Kidney glomerular epithelial cell (primary cell): ENCODE results near the gene FBXO28.

ENCODE experiments used
- DNase-seq: peaks from one replicate; lab custom pipeline; 2025; lab: John Stamatoyannopoulos, UW

The FBXO28 gene

DNA sequence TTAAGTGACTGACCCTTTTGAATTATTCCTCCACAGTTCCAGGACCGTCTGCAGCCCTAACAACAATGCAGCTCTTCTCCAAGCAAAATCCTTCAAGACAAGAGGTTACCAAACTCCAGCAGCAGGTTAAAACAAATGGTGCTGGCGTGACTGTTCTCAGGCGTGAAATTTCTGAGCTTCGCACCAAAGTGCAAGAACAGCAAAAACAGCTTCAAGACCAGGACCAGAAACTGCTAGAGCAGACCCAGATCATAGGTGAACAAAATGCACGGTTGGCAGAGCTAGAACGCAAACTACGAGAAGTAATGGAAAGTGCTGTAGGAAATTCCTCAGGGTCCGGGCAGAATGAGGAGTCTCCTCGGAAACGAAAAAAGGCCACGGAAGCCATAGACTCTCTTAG is 43.4 kb downstream of the FBXO28 start:
- DNase-seq = no peak

- no peak for DNase-seq
Observed at GRCh38 chr1:224159541-224159940, 45.6 kb downstream of the FBXO28 start.

DNA sequence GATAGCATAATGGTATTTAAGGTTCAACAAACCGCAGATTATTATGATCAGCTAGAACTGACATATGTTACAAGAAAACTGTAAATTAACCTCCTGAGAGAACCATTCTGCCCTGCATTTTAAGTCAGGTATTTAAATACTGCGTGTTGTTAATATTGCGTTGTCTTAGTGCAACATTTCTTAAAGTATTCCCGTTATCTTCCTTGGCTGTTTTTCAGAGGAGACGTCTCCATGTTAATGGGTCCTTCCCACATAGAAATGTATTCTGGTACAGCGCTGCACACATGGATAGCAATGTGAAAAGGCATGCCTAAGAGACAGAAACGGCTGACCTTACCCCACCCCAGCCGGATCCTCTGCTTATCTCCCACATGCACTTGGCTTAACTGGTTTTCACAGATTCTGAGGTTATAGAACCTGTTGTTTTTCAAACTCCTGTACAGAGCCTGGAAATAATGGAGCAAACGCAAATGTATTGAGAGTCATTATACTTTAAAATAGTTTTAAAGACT is 46.3 kb downstream of the FBXO28 start:
- no peak for DNase-seq

DNA sequence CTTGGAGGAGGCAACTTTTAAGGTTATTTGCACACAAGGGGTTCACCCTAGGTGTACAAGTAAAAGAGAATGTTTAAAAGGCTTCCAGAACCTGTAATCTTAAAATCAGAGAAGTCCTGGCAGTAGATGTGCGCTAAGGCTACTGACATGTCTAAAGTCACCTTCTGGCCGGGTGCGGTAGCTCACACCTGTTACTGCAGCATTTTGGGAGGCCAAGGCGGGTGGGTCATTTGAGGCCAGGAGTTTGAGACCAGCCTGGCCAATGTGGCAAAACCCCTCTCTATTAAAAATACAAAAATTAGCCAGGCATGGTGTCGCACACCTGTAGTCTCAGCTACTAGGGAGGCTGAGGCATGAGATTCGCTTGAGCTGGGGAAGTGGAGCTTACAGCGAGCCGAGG is 48.9 kb downstream of the FBXO28 start:
- no peak for DNase-seq

- DNase-seq = no peak
Observed at GRCh38 chr1:224163311-224163710, 49.4 kb downstream of the FBXO28 start.

DNA sequence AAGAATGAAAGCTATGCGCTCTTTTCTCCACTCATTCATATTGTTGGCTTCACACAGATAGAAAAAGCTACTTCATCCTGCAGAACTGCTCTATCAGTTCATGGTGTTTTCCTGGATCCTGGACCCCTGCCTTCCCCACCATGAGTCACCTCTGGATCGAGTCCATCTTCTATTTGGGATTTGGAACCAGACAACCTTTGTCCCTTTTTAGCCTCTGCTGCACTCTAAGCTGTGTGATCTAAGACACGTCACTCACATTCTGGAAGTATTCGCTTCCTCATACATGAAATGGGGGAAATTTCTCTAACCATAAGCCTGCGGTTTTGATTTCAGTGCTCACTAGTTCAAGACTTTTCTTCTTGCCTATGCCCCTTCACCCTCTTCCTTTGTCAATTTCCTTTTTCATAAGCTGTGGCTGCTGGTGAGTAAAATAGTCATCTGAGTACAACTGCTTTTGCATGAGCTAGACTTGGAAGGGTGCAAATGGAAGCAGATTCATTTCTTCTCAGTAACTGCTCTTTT is 55.0 kb downstream of the FBXO28 start:
- DNase-seq = no peak

- no peak for DNase-seq
Observed at GRCh38 chr1:224169718-224170270, 55.9 kb downstream of the FBXO28 start.

DNA sequence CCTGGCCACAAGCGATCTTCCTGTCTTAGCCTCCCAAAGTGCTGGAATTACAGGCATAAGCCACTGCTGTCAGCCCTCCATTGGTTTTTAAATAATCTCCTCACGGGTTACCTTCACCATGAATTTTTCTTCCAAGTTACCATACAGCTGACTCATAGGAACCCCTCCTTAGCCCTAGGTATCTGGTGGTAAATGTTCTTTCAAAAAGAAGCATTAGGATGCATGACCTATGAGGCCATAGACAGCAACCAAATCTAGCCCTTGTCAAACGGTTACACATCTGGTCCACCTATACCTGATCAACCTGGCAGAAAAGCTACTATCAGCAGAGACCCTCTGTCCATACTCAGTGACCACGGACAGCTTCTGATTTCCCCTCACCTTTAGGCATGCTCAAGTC is 56.4 kb downstream of the FBXO28 start:
- DNase-seq = no peak

DNA sequence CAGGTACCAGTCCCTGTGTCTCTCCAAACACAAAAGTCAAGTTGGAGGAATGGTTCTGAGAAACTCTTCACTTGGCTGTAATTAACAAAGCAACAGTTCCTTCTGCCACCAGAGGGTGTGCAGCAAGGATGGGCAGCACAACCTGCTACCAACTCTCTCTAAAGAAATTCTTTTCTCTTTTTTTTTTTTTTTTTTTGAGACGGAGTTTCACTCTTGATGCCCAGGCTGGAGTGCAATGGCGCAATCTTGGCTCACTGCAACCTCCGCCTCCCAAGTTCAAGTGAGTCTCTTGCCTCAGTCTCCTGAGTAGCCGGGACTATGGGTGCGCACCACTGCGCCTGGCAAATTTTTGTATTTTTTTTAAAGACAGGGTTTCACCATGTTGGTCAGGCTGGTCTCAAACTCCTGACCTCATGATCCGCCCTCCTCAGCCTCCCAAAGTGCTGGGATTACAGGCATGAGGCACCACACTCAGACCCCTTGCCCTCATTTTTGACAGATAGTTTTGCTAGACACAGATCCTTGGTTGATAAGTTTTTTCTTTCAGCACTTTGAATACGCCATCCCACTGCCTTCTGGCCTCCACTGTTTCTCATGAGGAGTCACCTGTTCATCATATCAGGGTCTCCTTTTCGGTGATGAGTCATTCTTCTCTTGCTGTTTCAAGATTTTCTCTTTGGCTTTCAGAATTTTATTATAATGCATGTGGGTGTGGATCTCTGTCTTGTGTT is 57.0 kb downstream of the FBXO28 start:
- no peak for DNase-seq

DNA sequence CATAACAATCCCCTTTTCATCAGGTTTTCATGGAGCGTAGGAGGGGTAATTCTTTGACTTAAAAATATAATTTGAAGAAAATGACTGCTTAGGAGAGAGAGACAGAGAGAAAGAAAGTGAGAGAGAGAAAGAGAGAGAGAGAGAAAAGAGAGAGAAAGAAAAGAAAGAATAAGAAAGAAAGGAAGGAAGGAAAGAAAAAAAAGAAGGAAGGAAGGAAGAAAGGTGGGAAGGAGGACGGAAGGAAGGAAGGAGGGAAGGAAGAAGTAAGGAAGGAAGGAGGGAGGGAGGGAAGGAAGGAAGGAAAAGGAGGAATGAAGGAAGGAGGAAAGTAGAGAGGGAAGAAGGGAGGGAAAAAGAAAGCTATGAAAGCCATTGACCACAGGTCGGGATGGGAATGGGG is 58.3 kb downstream of the FBXO28 start:
- no peak for DNase-seq

GRCh38 chr1:224173523-224173922 is 59.6 kb downstream of the FBXO28 start:
- DNase-seq = no peak

DNA sequence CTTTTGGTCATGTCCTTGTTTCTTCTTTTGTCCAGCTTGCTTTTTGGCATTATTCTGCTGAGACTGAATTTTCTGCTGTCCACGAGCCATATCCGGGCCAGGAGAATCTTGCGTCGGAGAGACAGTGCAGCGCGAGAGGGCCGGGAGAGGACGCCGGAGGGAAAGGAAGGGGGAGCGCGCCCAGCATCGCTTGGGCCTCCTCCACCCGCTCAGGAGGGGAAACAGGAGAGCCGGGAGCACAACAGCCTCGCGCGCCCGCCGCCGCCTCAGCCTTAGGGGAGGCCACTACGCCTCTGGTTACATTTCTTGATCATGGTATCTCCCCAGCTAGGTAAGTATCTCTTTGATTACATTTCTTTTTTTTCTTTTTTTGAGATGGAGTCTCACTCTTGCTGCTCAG is 61.7 kb downstream of the FBXO28 start:
- DNase-seq = no peak

GRCh38 chr1:224177356-224177999 is 63.6 kb downstream of the FBXO28 start:
- no peak for DNase-seq

- no peak for DNase-seq
Observed at GRCh38 chr1:224178894-224179293, 65.0 kb downstream of the FBXO28 start.

- no peak for DNase-seq
Observed at GRCh38 chr1:224180783-224181452, 67.0 kb downstream of the FBXO28 start.

DNA sequence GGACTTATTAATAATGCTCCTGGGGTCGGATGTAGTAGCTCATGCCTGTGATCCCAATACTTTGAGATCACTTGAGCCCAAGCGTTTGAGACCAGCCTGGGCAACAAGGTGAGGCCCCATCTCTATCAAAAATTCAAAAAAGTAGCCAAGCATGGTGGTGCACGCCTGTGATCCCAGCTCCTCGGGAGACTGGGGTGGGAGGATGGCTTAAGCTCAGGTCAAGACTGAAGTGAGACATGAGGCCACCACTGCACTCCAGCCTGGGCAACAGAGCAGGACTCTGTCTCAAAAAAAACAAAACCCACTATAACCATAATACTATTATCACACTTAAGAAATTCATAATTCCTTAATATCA is 67.5 kb downstream of the FBXO28 start:
- DNase-seq = no peak

GRCh38 chr1:224182057-224182865 is 68.3 kb downstream of the FBXO28 start:
- DNase-seq = peak; percentile 80

DNA sequence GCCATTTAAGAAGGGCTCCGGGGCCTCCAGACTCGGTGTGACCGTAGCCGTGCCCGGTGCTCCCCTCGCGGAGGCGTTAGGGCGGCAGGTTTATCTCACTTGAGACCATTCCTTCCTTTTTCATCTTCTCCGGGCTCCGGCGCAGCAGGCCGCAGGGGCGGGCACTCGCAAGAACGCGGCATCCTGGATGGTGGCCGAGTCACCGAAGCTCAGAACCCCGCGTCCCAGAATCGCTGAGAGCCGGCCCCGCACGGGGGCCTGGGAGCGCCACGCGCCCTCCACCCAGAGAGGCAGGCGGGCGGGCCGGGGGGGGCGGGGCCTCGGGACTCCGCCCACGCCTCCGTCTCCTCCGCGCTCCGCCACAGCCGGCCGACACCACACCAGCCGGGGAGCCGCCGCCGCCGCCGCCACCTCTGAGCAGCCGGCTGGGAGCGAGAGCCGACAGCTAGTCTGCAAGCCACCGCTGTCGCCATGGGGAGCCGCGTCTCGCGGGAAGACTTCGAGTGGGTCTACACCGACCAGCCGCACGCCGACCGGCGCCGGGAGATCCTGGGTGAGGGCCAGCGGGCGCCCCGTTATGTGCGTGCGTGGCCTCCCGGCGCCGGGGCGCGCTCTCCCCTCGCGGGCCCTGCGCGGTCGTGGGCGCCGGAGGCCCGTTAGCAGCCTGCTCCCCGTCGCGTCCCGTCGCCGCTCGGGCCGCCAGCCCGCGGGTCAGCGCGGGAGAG is 69.1 kb downstream of the FBXO28 start, which contains the start of gene DEGS1:
Gene DEGS1 (plus strand): TSS at position 375 of the 725 bp plus-strand sequence. CDS start 97 bp downstream, at position 472.
- peak; percentile 80 for DNase-seq

- peak; percentile 24 for DNase-seq
Observed at GRCh38 chr1:224183591-224184312, 69.8 kb downstream of the FBXO28 start.

DNA sequence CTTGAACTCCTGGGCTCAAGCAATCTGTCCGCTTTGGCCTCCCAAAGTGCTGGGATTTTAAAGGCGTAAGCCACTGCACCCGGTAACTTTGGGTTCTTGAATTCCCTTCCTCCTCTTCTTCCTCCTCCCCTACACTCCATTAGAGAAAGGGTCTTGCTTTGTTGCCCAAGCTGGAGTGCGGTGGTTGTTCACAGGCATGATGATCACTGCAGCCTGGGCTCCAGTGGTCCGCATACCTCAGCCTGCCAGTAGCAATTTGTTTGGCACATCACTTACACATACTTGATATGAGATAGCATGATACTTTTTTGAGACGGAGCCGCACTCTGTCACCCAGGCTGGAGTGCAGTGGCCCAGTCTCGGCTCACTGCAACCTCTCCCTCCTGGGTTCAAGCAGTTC is 71.3 kb downstream of the FBXO28 start:
- DNase-seq = no peak
